H9 (cell line): ENCODE data around the gene CD59. TPM values are rescaled to one million over a fixed set of nuclear protein-coding genes. Genes with fewer than 3 reads are reported as not detected.

Experiments used
- DNase-seq: peaks from one replicate; pipeline ENCODE4 v3.0.0-alpha.2; 2017
- H2AFZ ChIP-seq: one replicate; pipeline ENCODE4 v1.6.1; 2013; ENCODE audit warnings: mild to moderate bottlenecking, low read length, control low read depth, moderate library complexity
- H2AK5ac ChIP-seq: 2 replicates; pipeline ENCODE4 v1.6.1; 2013; ENCODE audit warnings: low read length, control low read depth, mixed read lengths; ENCODE audit not compliant: insufficient read length
- H2BK120ac ChIP-seq: one replicate; pipeline ENCODE4 v1.6.1; 2013; ENCODE audit warnings: low read depth, mild to moderate bottlenecking, low read length, control low read depth, inconsistent platforms; ENCODE audit not compliant: poor library complexity, severe bottlenecking
- H2BK12ac ChIP-seq: 2 replicates; pipeline ENCODE4 v1.6.1; 2013; ENCODE audit warnings: low read length, control low read depth, mixed read lengths, low read depth; ENCODE audit not compliant: insufficient read length
- H2BK15ac ChIP-seq: 2 replicates; pipeline ENCODE4 v1.6.1; 2013; ENCODE audit warnings: low read depth, low read length, control low read depth
- H2BK20ac ChIP-seq: one replicate; pipeline ENCODE4 v1.6.1; 2013; ENCODE audit warnings: low read depth, mild to moderate bottlenecking, low read length, control low read depth, inconsistent platforms; ENCODE audit not compliant: poor library complexity, severe bottlenecking
- H2BK5ac ChIP-seq: 2 replicates; pipeline ENCODE4 v1.6.1; 2013; ENCODE audit warnings: low read length, control low read depth, mixed read lengths; ENCODE audit not compliant: insufficient read length
- H3K14ac ChIP-seq: 2 replicates; pipeline ENCODE4 v1.6.1; 2013; ENCODE audit warnings: low read length, control low read depth; ENCODE audit not compliant: insufficient read depth
- H3K18ac ChIP-seq: 2 replicates; pipeline ENCODE4 v1.6.1; 2013; ENCODE audit warnings: low read depth, mild to moderate bottlenecking, mixed read lengths, low read length, control low read depth; ENCODE audit not compliant: insufficient read length
- H3K23ac ChIP-seq: 2 replicates; pipeline ENCODE4 v1.6.1; 2013; ENCODE audit warnings: low read length, control low read depth, mixed read lengths, low read depth; ENCODE audit not compliant: insufficient read length
- H3K23me2 ChIP-seq: 2 replicates; pipeline ENCODE4 v1.6.1; 2013; ENCODE audit warnings: low read depth, mild to moderate bottlenecking, mixed read lengths, low read length, control low read depth; ENCODE audit not compliant: insufficient read length, poor library complexity, severe bottlenecking
- H3K27ac ChIP-seq: 2 replicates; pipeline ENCODE4 v1.5.1; 2013; ENCODE audit warnings: low read length, control low read depth, mixed read lengths, low read depth; ENCODE audit not compliant: insufficient read length
- H3K27me3 ChIP-seq: 2 replicates; pipeline ENCODE4 v1.6.1; 2013; ENCODE audit warnings: low read length, control low read depth, inconsistent platforms; ENCODE audit not compliant: insufficient read depth
- H3K4ac ChIP-seq: 2 replicates; pipeline ENCODE4 v1.6.1; 2013; ENCODE audit warnings: low read depth, mild to moderate bottlenecking, control low read depth, inconsistent platforms, low read length, moderate library complexity
- H3K4me1 ChIP-seq: 2 replicates; pipeline ENCODE4 v1.6.1; 2013; ENCODE audit warnings: low read length, control low read depth, inconsistent platforms; ENCODE audit not compliant: insufficient read depth
- H3K4me2 ChIP-seq: 2 replicates; pipeline ENCODE4 v1.6.1; 2013; ENCODE audit warnings: low read length, control low read depth, mixed read lengths; ENCODE audit not compliant: insufficient read length, insufficient read depth
- H3K56ac ChIP-seq: 2 replicates; pipeline ENCODE4 v1.6.1; 2013; ENCODE audit warnings: low read depth, mild to moderate bottlenecking, mixed read lengths, low read length, control low read depth; ENCODE audit not compliant: insufficient read length
- H3K79me1 ChIP-seq: 2 replicates; pipeline ENCODE4 v1.6.1; 2013; ENCODE audit warnings: low read depth, mild to moderate bottlenecking, moderate library complexity, low read length, control low read depth, inconsistent platforms; ENCODE audit not compliant: insufficient read depth, poor library complexity, severe bottlenecking
- H3K79me2 ChIP-seq: 2 replicates; pipeline ENCODE4 v1.6.1; 2013; ENCODE audit warnings: low read length, control low read depth, inconsistent platforms; ENCODE audit not compliant: insufficient read depth
- H3K9ac ChIP-seq: 2 replicates; pipeline ENCODE4 v1.6.1; 2013; ENCODE audit warnings: low read length, control low read depth, mixed read lengths; ENCODE audit not compliant: insufficient read length; ENCODE audit errors: extremely low read depth
- H3K9me3 ChIP-seq: one replicate; pipeline ENCODE4 v1.6.1; 2013; ENCODE audit warnings: low read depth, low read length, inconsistent platforms; ENCODE audit not compliant: control insufficient read depth
- H3T11ph ChIP-seq: one replicate; pipeline ENCODE4 v1.6.1; 2013; ENCODE audit warnings: mild to moderate bottlenecking, low read length, control low read depth, inconsistent platforms
- H4K20me1 ChIP-seq: one replicate; pipeline ENCODE4 v1.6.1; 2013; ENCODE audit not compliant: control insufficient read depth, insufficient read length, insufficient read depth
- H4K5ac ChIP-seq: 2 replicates; pipeline ENCODE4 v1.6.1; 2013; ENCODE audit warnings: low read depth, mild to moderate bottlenecking, mixed read lengths, low read length, control low read depth; ENCODE audit not compliant: insufficient read length
- H4K8ac ChIP-seq: replicated peaks from 2 replicates; pipeline ENCODE4 v1.6.1; 2013; ENCODE audit warnings: low read length, control low read depth, mixed read lengths, low read depth; ENCODE audit not compliant: insufficient read length
- H4K91ac ChIP-seq: 2 replicates; pipeline ENCODE4 v1.6.1; 2013; ENCODE audit warnings: low read depth, mild to moderate bottlenecking, moderate library complexity, mixed read lengths, low read length, control low read depth; ENCODE audit not compliant: insufficient read length
- H3K27ac Mint-ChIP-seq, 3 experiments: 2 replicates in 2 of 3; 3 replicates in 1 of 3; pipeline ENCODE4 v1.8.0; 2020 to 2021; ENCODE audit warnings: mixed read lengths in 3 of 3, mild to moderate bottlenecking in 1 of 3, moderate library complexity in 1 of 3
- H3K27me3 Mint-ChIP-seq: 2 replicates; pipeline ENCODE4 v1.8.0; 2021; ENCODE audit warnings: low read depth, mild to moderate bottlenecking, moderate library complexity, mixed read lengths
- H3K36me3 Mint-ChIP-seq, 3 experiments: 2 replicates in 2 of 3; 3 replicates in 1 of 3; pipeline ENCODE4 v1.8.0; 2020 to 2021; ENCODE audit warnings: low read depth in 3 of 3, mixed read lengths in 3 of 3; ENCODE audit not compliant: insufficient read depth in 1 of 3
- H3K4me1 Mint-ChIP-seq, 2 experiments: 2 replicates each; pipeline ENCODE4 v1.8.0; 2020; ENCODE audit warnings: mixed read lengths in 2 of 2
- H3K4me3 Mint-ChIP-seq, 2 experiments: 2 replicates in 1 of 2; 3 replicates in 1 of 2; pipeline ENCODE4 v1.8.0; 2020 to 2021; ENCODE audit warnings: mild to moderate bottlenecking in 2 of 2, mixed read lengths in 2 of 2, moderate library complexity in 1 of 2
- H3K9me3 Mint-ChIP-seq, 2 experiments: 2 replicates in 1 of 2; 3 replicates in 1 of 2; pipeline ENCODE4 v1.8.0; 2020; ENCODE audit warnings: mild to moderate bottlenecking in 2 of 2, mixed read lengths in 2 of 2, moderate library complexity in 1 of 2
- CTCF ChIP-seq: fragments of 200-600 bp; sonication (generic); conservative IDR thresholded peaks from 3 replicates; pipeline ENCODE4 v1.8.0; 2021; ENCODE audit warnings: antibody characterized with exemption, mild to moderate bottlenecking
- WGBS: extraction: QIAGEN DNeasy Blood & Tissue Kit; methylation state at CpG from one replicate; pipeline ENCODE4 v1.1.7; 2013; ENCODE audit warnings: missing lambda C conversion rate, low lambda C conversion rate, mixed read lengths; ENCODE audit not compliant: insufficient read length; ENCODE audit errors: extremely low coverage; 5-methylcytosine and 5-hydroxymethylcytosine counted together
- total RNA-seq: library from RNA; stranded (reverse); gene quantifications from 2 replicates; pipeline ENCODE4 v1.2.1, GENCODE V29; 2021

The CD59 gene
- total RNA-seq, 1 experiment from 2014 or later: 91.5 TPM

- no peaks in the 10 kb centered on the region for H3K79me1 ChIP-seq
- no peak overlapping the region for H3K18ac ChIP-seq
- Mint-ChIP-seq H3K4me3 (no peak overlapping the region), H3K4me1 (peaks cover 19 to 21% of the 10 kb centered on the region in 2 experiments), H3K36me3 (peaks cover 0 to 7% (median 3%) of the 10 kb centered on the region in 3 experiments; a peak in 2 of 7 replicates), H3K9me3 (peaks cover 12% of the 10 kb centered on the region in 2 experiments; a peak in 4 of 5 replicates), H3K27me3 (no peaks in the 10 kb centered on the region), H3K27ac (no peak overlapping the region)
- no peak overlapping the region for H4K8ac ChIP-seq
- no peak overlapping the region for H3K4ac ChIP-seq
- H4K91ac ChIP-seq: no peak overlapping the region
- no peak overlapping the region for H2AFZ ChIP-seq
- H3K23me2 ChIP-seq: no peaks in the 10 kb centered on the region
- no peak overlapping the region for H2BK15ac ChIP-seq
- H2BK20ac ChIP-seq: no peak overlapping the region
- no peak overlapping the region for H2AK5ac ChIP-seq
- H4K5ac ChIP-seq: no peak overlapping the region
- H2BK5ac ChIP-seq: no peak overlapping the region
- H3K14ac ChIP-seq: no peak overlapping the region
- no peak for DNase-seq
- H3K9ac ChIP-seq: no peak overlapping the region
- no peaks in the 10 kb centered on the region for H4K20me1 ChIP-seq
- no peak overlapping the region for H3K4me2 ChIP-seq
- no peak overlapping the region for H2BK12ac ChIP-seq
- no peak overlapping the region for H3K56ac ChIP-seq
- H2BK120ac ChIP-seq: no peak overlapping the region
- no peaks in the 10 kb centered on the region for H3K9me3 ChIP-seq
- no peak overlapping the region for H3K23ac ChIP-seq
- no peak for TF ChIP-seq CTCF
- peaks cover 2% of the 10 kb centered on the region; the same call in 1 of the 2 replicates for H3K4me1 ChIP-seq
- H3T11ph ChIP-seq: no peak overlapping the region
- H3K27me3 ChIP-seq: no peaks in the 10 kb centered on the region
- H3K27ac ChIP-seq: no peak overlapping the region
- H3K79me2 ChIP-seq: no peaks in the 10 kb centered on the region
- WGBS: no CpG with 5 or more reads among the region's 3 CpGs
Measured at GRCh38 chr11:33674035-33674814, 62.0 kb downstream of the CD59 start.
